Adrenal gland (tissue), 5 donors: ENCODE results near the gene KCNN2.

Source experiments
- POLR2A ChIP-seq, 2 donors: fragments of 450-650 bp; IDR thresholded peaks; one replicate each; pipeline ENCODE4 v1.6.1; 2017; ENCODE audit warnings: antibody characterized with exemption in 2 of 2, mild to moderate bottlenecking in 2 of 2, moderate library complexity in 1 of 2
- TF ChIP-seq, protein P1 (sequence below), 6 experiments: fragments of 450-650 bp in 4 of 6; fragments of 200-600 bp in 2 of 6; sonication (generic) in 1 of 6; IDR thresholded peaks; 1 replicate in 5 of 6; 2 replicates in 1 of 6; pipeline versions ENCODE4 v1.5.1 to v1.8.0; 2016 to 2021; ENCODE audit warnings: antibody characterized with exemption in 6 of 6, mild to moderate bottlenecking in 2 of 6, moderate library complexity in 1 of 6
- donor health status: DM: no; HTN: no; CAD: no.

DNA sequence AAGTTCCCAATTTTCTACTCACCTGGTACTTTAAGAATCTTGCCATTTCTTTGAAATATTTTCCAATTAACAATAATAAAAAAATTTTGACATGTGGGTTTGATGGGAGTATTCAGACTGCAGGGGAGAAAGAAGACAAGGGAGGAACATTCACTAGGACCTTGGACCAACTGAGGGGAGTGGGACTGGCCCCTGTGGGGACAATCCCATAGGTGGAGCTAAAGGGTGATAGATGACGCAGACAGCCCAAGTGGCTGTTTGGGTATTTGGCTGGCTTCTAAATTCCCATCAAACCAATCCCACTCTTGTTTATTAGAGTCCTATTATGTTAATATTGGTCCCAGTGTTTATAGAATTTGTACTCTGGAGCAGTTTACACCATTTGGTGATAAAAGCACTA is 65.3 kb downstream of the KCNN2 start:
- TF ChIP-seq POLR2A (IDR thresholded peaks at IDR 0.05) = no peak
- TF ChIP-seq, protein P1, sequence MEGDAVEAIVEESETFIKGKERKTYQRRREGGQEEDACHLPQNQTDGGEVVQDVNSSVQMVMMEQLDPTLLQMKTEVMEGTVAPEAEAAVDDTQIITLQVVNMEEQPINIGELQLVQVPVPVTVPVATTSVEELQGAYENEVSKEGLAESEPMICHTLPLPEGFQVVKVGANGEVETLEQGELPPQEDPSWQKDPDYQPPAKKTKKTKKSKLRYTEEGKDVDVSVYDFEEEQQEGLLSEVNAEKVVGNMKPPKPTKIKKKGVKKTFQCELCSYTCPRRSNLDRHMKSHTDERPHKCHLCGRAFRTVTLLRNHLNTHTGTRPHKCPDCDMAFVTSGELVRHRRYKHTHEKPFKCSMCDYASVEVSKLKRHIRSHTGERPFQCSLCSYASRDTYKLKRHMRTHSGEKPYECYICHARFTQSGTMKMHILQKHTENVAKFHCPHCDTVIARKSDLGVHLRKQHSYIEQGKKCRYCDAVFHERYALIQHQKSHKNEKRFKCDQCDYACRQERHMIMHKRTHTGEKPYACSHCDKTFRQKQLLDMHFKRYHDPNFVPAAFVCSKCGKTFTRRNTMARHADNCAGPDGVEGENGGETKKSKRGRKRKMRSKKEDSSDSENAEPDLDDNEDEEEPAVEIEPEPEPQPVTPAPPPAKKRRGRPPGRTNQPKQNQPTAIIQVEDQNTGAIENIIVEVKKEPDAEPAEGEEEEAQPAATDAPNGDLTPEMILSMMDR (IDR thresholded peaks at IDR 0.05) = no peak
